ENCODE results near the gene SLC17A9. TPM values are rescaled to one million over a fixed set of nuclear protein-coding genes. Genes with fewer than 3 reads are reported as not detected.

The SLC17A9 gene
- total and polyA plus RNA-seq, 10 of the 15 experiments (the other 5 are each of a cell fraction or from before 2014, with no cell fraction given): 0.72 to 74.1 (median 29.4) TPM

GRCh38 chr20:62965363-62965771, 12.9 kb downstream of the SLC17A9 start:
- in situ Hi-C loops (cut with MboI): no loop called here
- no peaks in the 10 kb centered on the region for H3K9me3 ChIP-seq (replicated peaks; ENCODE audit: control insufficient read depth, insufficient read depth, low read length)
- BruUV-seq (replicated peaks): no TSS peak
- TF ChIP-seq JUNB (IDR thresholded peaks at IDR 0.05) (no peak), SMARCA5 (IDR thresholded peaks at IDR 0.05) (no peak), POLR2AphosphoS5 (IDR thresholded peaks at IDR 0.05; ENCODE audit: low read length) (no peak), CBFB (IDR thresholded peaks at IDR 0.05; ENCODE audit: low read depth) (no peak), RELB (IDR thresholded peaks at IDR 0.05; ENCODE audit: low read depth) (no peak)
- H3K4me3 ChIP-seq: no peak overlapping the region
- SMC1A ChIA-PET (ENCODE audit: uncharacterized antibody, unreplicated experiment): no interaction called here
- no peak overlapping the region for H3K9ac ChIP-seq (ENCODE audit: control insufficient read depth, insufficient read depth, low read length)
- DNase-seq (ENCODE audit: low read depth, low spot score): no peak
- ATAC-seq: no peak
- no peak for FAIRE-seq
- H3K4me1 ChIP-seq (ENCODE audit: control insufficient read depth, insufficient read depth, low read length): no peaks in the 10 kb centered on the region
- H3K36me3 ChIP-seq (ENCODE audit: control insufficient read depth in 2 of 2, insufficient read depth in 2 of 2, low read length in 1 of 2): peaks cover 12 to 16% of the 10 kb centered on the region in 2 experiments; a peak in 3 of 4 replicates
- H2AFZ ChIP-seq (ENCODE audit: control insufficient read depth, low read depth, low read length): no peak overlapping the region
- RAD21 ChIA-PET (ENCODE audit: unreplicated experiment): no interaction called here
- CTCF ChIA-PET: no interaction called here
- WGBS (ENCODE audit: insufficient coverage, insufficient replicate concordance, low lambda C conversion rate, missing lambda C conversion rate): 93% methylated on average over 12 of the region's 19 CpGs
- no peaks in the 10 kb centered on the region for H4K20me1 ChIP-seq (ENCODE audit: control insufficient read depth, insufficient read depth)
- intact Hi-C loops (cut with micrococcal nuclease; ENCODE audit: unreplicated experiment): no loop called here
- no peaks in the 10 kb centered on the region for H3K79me2 ChIP-seq (ENCODE audit: control insufficient read depth, insufficient read depth, low read length)
- H3K4me2 ChIP-seq (ENCODE audit: control insufficient read depth, insufficient read depth): no peak overlapping the region
- H3K27me3 ChIP-seq (replicated peaks in 1 of 2; ENCODE audit: control insufficient read depth in 2 of 2, insufficient read depth in 2 of 2, low read length in 1 of 2): no peaks in the 10 kb centered on the region
- H3K27ac ChIP-seq (ENCODE audit: control insufficient read depth, insufficient read depth): no peak overlapping the region
- POLR2A ChIA-PET: no interaction called here
